Measurements from ENCODE around the gene CTSD.

The CTSD gene

GRCh38 chr11:1741741-1742140 is 22.0 kb downstream of the CTSD start:
- no peaks in the 10 kb centered on the region for H3K27me3 ChIP-seq (ENCODE audit: insufficient read depth, low read length)
- no peak overlapping the region for H2BK12ac ChIP-seq (ENCODE audit: low read length)
- peaks cover 0 to 1% of the 10 kb centered on the region in 2 experiments for H3K36me3 ChIP-seq (ENCODE audit: control insufficient read depth in 1 of 2, insufficient read depth in 2 of 2, low read length in 2 of 2)
- H3K23ac ChIP-seq (ENCODE audit: low read length), result no peak overlapping the region
- H3K18ac ChIP-seq (ENCODE audit: low read length), result no peak overlapping the region
- no peak for DNase-seq
- H3K9me3 ChIP-seq (ENCODE audit: insufficient read depth, low read depth, low read length), result peaks cover 25% of the 10 kb centered on the region
- no peak overlapping the region for H3K14ac ChIP-seq (ENCODE audit: low read length)
- no peaks in the 10 kb centered on the region for H3K79me1 ChIP-seq (ENCODE audit: low read length)
- WGBS (ENCODE audit: extremely low coverage, insufficient coverage, insufficient read length), result no CpG with 5 or more reads among the region's 4 CpGs
- no peaks in the 10 kb centered on the region for H3K79me2 ChIP-seq (ENCODE audit: control insufficient read depth, insufficient read depth, low read length, poor library complexity)
- H3K4me1 ChIP-seq (ENCODE audit: control insufficient read depth in 1 of 2, insufficient read depth in 2 of 2, low read length in 2 of 2), result no peaks in the 10 kb centered on the region
- H4K12ac ChIP-seq (ENCODE audit: low read depth, low read length), result no peak overlapping the region
- H2BK5ac ChIP-seq (ENCODE audit: low read depth, low read length, poor library complexity), result no peak overlapping the region
- no peak overlapping the region for H3K9ac ChIP-seq (ENCODE audit: low read length)
- no peak overlapping the region for H3K4me2 ChIP-seq (ENCODE audit: low read length)
- no peak overlapping the region for H4K8ac ChIP-seq (ENCODE audit: low read depth, low read length)
- no peak overlapping the region for H3K27ac ChIP-seq (ENCODE audit: low read depth, low read length)
- no peak overlapping the region for H2AFZ ChIP-seq (ENCODE audit: insufficient read depth, low read length, poor library complexity)
- no peak overlapping the region for H4K91ac ChIP-seq (ENCODE audit: low read depth, low read length)
- H2BK120ac ChIP-seq (ENCODE audit: insufficient read depth, low read length, poor library complexity), result no peak overlapping the region
- no peak overlapping the region for H3K4ac ChIP-seq (ENCODE audit: low read depth, low read length)
- H3K4me3 ChIP-seq (ENCODE audit: low read depth, low read length), result no peak overlapping the region
- H2AK5ac ChIP-seq (ENCODE audit: low read length), result no peak overlapping the region

GRCh38 chr11:1740786-1741530 is 22.8 kb downstream of the CTSD start:
- Histone ChIP-seq H3K4me3 (ENCODE audit: low read depth, low read length) (no peak overlapping the region), H2AK5ac (ENCODE audit: low read length) (no peak overlapping the region), H3K79me2 (ENCODE audit: control insufficient read depth, insufficient read depth, low read length, poor library complexity) (no peaks in the 10 kb centered on the region), H3K14ac (ENCODE audit: low read length) (no peak overlapping the region), H3K4ac (ENCODE audit: low read depth, low read length) (no peak overlapping the region), H3K27ac (ENCODE audit: low read depth, low read length) (no peak overlapping the region), H3K27me3 (ENCODE audit: insufficient read depth, low read length) (no peaks in the 10 kb centered on the region), H3K9me3 (ENCODE audit: insufficient read depth, low read depth, low read length) (peaks cover 26% of the 10 kb centered on the region), H4K8ac (ENCODE audit: low read depth, low read length) (no peak overlapping the region), H4K12ac (ENCODE audit: low read depth, low read length) (no peak overlapping the region), H2AFZ (ENCODE audit: insufficient read depth, low read length, poor library complexity) (no peak overlapping the region), H3K4me2 (ENCODE audit: low read length) (no peak overlapping the region), H3K79me1 (ENCODE audit: low read length) (no peaks in the 10 kb centered on the region), H3K18ac (ENCODE audit: low read length) (no peak overlapping the region), H3K23ac (ENCODE audit: low read length) (peak overlapping the region; percentile 31), H2BK12ac (ENCODE audit: low read length) (no peak overlapping the region), H3K36me3 (ENCODE audit: control insufficient read depth in 1 of 2, insufficient read depth in 2 of 2, low read length in 2 of 2) (peaks cover 0 to 1% of the 10 kb centered on the region in 2 experiments), H3K9ac (ENCODE audit: low read length) (no peak overlapping the region), H2BK120ac (ENCODE audit: insufficient read depth, low read length, poor library complexity) (no peak overlapping the region), H4K91ac (ENCODE audit: low read depth, low read length) (no peak overlapping the region), H2BK5ac (ENCODE audit: low read depth, low read length, poor library complexity) (no peak overlapping the region), H3K4me1 (ENCODE audit: control insufficient read depth in 1 of 2, insufficient read depth in 2 of 2, low read length in 2 of 2) (no peaks in the 10 kb centered on the region)
- DNase-seq, result no peak
- no CpG with 5 or more reads among the region's 8 CpGs for WGBS (ENCODE audit: extremely low coverage, insufficient coverage, insufficient read length)

GRCh38 chr11:1739576-1739975 is 24.2 kb downstream of the CTSD start:
- no peak for DNase-seq
- Histone ChIP-seq H3K27ac (ENCODE audit: low read depth, low read length) (no peak overlapping the region), H3K27me3 (ENCODE audit: insufficient read depth, low read length) (no peaks in the 10 kb centered on the region), H3K23ac (ENCODE audit: low read length) (no peak overlapping the region), H2BK5ac (ENCODE audit: low read depth, low read length, poor library complexity) (no peak overlapping the region), H2BK12ac (ENCODE audit: low read length) (no peak overlapping the region), H2AFZ (ENCODE audit: insufficient read depth, low read length, poor library complexity) (no peak overlapping the region), H3K14ac (ENCODE audit: low read length) (no peak overlapping the region), H3K79me1 (ENCODE audit: low read length) (no peaks in the 10 kb centered on the region), H2BK120ac (ENCODE audit: insufficient read depth, low read length, poor library complexity) (no peak overlapping the region), H4K8ac (ENCODE audit: low read depth, low read length) (no peak overlapping the region), H4K12ac (ENCODE audit: low read depth, low read length) (no peak overlapping the region), H2AK5ac (ENCODE audit: low read length) (no peak overlapping the region), H3K36me3 (ENCODE audit: control insufficient read depth in 1 of 2, insufficient read depth in 2 of 2, low read length in 2 of 2) (no peaks in the 10 kb centered on the region), H4K91ac (ENCODE audit: low read depth, low read length) (no peak overlapping the region), H3K4me3 (ENCODE audit: low read depth, low read length) (no peak overlapping the region), H3K9me3 (ENCODE audit: insufficient read depth, low read depth, low read length) (peaks cover 20% of the 10 kb centered on the region), H3K4me2 (ENCODE audit: low read length) (no peak overlapping the region), H3K4ac (ENCODE audit: low read depth, low read length) (no peak overlapping the region), H3K4me1 (ENCODE audit: control insufficient read depth in 1 of 2, insufficient read depth in 2 of 2, low read length in 2 of 2) (no peaks in the 10 kb centered on the region), H3K9ac (ENCODE audit: low read length) (no peak overlapping the region), H3K18ac (ENCODE audit: low read length) (no peak overlapping the region), H3K79me2 (ENCODE audit: control insufficient read depth, insufficient read depth, low read length, poor library complexity) (no peaks in the 10 kb centered on the region)
- no CpG with 5 or more reads among the region's 8 CpGs for WGBS (ENCODE audit: extremely low coverage, insufficient coverage, insufficient read length)

- no peak overlapping the region for H4K8ac ChIP-seq (ENCODE audit: low read depth, low read length)
- H3K9ac ChIP-seq (ENCODE audit: low read length), result no peak overlapping the region
- H3K23ac ChIP-seq (ENCODE audit: low read length), result no peak overlapping the region
- H3K4me2 ChIP-seq (ENCODE audit: low read length), result no peak overlapping the region
- H3K14ac ChIP-seq (ENCODE audit: low read length), result no peak overlapping the region
- H3K27ac ChIP-seq (ENCODE audit: low read depth, low read length), result no peak overlapping the region
- no peaks in the 10 kb centered on the region for H3K4me1 ChIP-seq (ENCODE audit: control insufficient read depth in 1 of 2, insufficient read depth in 2 of 2, low read length in 2 of 2)
- no peak overlapping the region for H2AFZ ChIP-seq (ENCODE audit: insufficient read depth, low read length, poor library complexity)
- peaks cover 21% of the 10 kb centered on the region for H3K9me3 ChIP-seq (ENCODE audit: insufficient read depth, low read depth, low read length)
- H3K27me3 ChIP-seq (ENCODE audit: insufficient read depth, low read length), result no peaks in the 10 kb centered on the region
- no peak overlapping the region for H4K91ac ChIP-seq (ENCODE audit: low read depth, low read length)
- H3K4me3 ChIP-seq (ENCODE audit: low read depth, low read length), result peak overlapping the region; percentile 51
- H3K36me3 ChIP-seq (ENCODE audit: control insufficient read depth in 1 of 2, insufficient read depth in 2 of 2, low read length in 2 of 2), result no peaks in the 10 kb centered on the region
- no peaks in the 10 kb centered on the region for H3K79me2 ChIP-seq (ENCODE audit: control insufficient read depth, insufficient read depth, low read length, poor library complexity)
- no CpG with 5 or more reads among the region's 10 CpGs for WGBS (ENCODE audit: extremely low coverage, insufficient coverage, insufficient read length)
- no peak overlapping the region for H2BK5ac ChIP-seq (ENCODE audit: low read depth, low read length, poor library complexity)
- no peaks in the 10 kb centered on the region for H3K79me1 ChIP-seq (ENCODE audit: low read length)
- no peak overlapping the region for H3K18ac ChIP-seq (ENCODE audit: low read length)
- no peak overlapping the region for H3K4ac ChIP-seq (ENCODE audit: low read depth, low read length)
- DNase-seq, result no peak
- no peak overlapping the region for H4K12ac ChIP-seq (ENCODE audit: low read depth, low read length)
- H2AK5ac ChIP-seq (ENCODE audit: low read length), result no peak overlapping the region
- no peak overlapping the region for H2BK120ac ChIP-seq (ENCODE audit: insufficient read depth, low read length, poor library complexity)
- no peak overlapping the region for H2BK12ac ChIP-seq (ENCODE audit: low read length)
These were observed 25.3 kb downstream of the CTSD start for GRCh38 chr11:1738380-1738779.
